ENCODE results near the gene LRATD1. TPM values are rescaled to one million over a fixed set of nuclear protein-coding genes. Genes with fewer than 3 reads are reported as not detected.
A peak's percentile ranks its signal among the peaks of the same experiment; 100 is the strongest.

LRATD1 gene
- total RNA-seq (ENCODE audit: low replicate concordance) = 21.6 and 52.0 TPM in 2 replicates
- long read RNA-seq, partial matches to known transcripts = 0 of 10 reads
- long read RNA-seq, other reads (novel, unspliced or antisense) = 10 of 10 reads

- Mint-ChIP-seq H3K36me3 (peaks cover 5% of the 10 kb centered on the region), H3K9me3 (no peaks in the 10 kb centered on the region), H3K4me3 (peak within 1 kb of the TSS; percentile 98), H3K27me3 (peaks cover 57% of the 10 kb centered on the region), H3K27ac (peak within 1 kb of the TSS; percentile 72), H3K4me1 (ENCODE audit: unreplicated experiment) (peaks cover 4% of the 10 kb centered on the region)
- peak; percentile 88 for DNase-seq (ENCODE audit: extremely low spot score, unreplicated experiment)
- TF ChIP-seq, protein P1, sequence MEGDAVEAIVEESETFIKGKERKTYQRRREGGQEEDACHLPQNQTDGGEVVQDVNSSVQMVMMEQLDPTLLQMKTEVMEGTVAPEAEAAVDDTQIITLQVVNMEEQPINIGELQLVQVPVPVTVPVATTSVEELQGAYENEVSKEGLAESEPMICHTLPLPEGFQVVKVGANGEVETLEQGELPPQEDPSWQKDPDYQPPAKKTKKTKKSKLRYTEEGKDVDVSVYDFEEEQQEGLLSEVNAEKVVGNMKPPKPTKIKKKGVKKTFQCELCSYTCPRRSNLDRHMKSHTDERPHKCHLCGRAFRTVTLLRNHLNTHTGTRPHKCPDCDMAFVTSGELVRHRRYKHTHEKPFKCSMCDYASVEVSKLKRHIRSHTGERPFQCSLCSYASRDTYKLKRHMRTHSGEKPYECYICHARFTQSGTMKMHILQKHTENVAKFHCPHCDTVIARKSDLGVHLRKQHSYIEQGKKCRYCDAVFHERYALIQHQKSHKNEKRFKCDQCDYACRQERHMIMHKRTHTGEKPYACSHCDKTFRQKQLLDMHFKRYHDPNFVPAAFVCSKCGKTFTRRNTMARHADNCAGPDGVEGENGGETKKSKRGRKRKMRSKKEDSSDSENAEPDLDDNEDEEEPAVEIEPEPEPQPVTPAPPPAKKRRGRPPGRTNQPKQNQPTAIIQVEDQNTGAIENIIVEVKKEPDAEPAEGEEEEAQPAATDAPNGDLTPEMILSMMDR (conservative IDR thresholded peaks at IDR 0.05) = no peak
These were observed at the start of gene LRATD1 for GRCh38 chr2:14632133-14632936. LRATD1 (plus strand) TSS chr2:14632717; CDS start chr2:14633980, 1,263 bp downstream.

GRCh38 chr2:14583059-14583458 is 49.5 kb upstream of the LRATD1 start:
- Mint-ChIP-seq H3K9me3 (no peaks in the 10 kb centered on the region), H3K4me3 (no peak overlapping the region), H3K4me1 (ENCODE audit: unreplicated experiment) (no peaks in the 10 kb centered on the region), H3K27ac (no peak overlapping the region), H3K27me3 (no peaks in the 10 kb centered on the region), H3K36me3 (no peaks in the 10 kb centered on the region)
- TF ChIP-seq, protein P1 (conservative IDR thresholded peaks at IDR 0.05) = no peak
- no peak for DNase-seq (ENCODE audit: extremely low spot score, unreplicated experiment)

GRCh38 chr2:14583802-14584201 is 48.7 kb upstream of the LRATD1 start:
- Mint-ChIP-seq H3K27me3 (no peaks in the 10 kb centered on the region), H3K4me1 (ENCODE audit: unreplicated experiment) (no peaks in the 10 kb centered on the region), H3K27ac (no peak overlapping the region), H3K9me3 (no peaks in the 10 kb centered on the region), H3K4me3 (no peak overlapping the region), H3K36me3 (no peaks in the 10 kb centered on the region)
- no peak for DNase-seq (ENCODE audit: extremely low spot score, unreplicated experiment)
- TF ChIP-seq, protein P1 (conservative IDR thresholded peaks at IDR 0.05) = no peak

DNA sequence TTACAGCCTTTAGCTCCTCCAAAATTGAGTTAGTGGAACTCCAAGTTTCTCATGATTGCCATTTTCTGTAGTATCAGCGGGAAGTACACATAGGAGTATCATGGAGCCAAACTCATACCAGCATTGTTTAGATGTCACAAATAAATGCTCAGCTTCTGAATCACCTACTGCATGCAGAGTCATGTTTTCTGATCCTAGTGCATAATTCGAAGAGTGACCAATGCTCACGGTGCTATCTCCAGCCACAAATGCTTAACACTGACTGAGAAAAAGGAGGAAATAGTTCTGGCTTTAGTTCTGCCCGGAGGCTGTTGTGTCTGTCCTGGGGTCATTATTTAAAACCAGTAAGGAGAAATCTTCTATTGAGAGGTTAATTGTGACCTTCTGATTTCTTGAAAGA is 45.4 kb upstream of the LRATD1 start:
- Mint-ChIP-seq H3K4me3 (no peak overlapping the region), H3K9me3 (no peaks in the 10 kb centered on the region)
- DNase-seq (ENCODE audit: extremely low spot score, unreplicated experiment) = no peak

GRCh38 chr2:14601156-14601770 is 31.3 kb upstream of the LRATD1 start:
- Mint-ChIP-seq H3K9me3 (peaks cover 3% of the 10 kb centered on the region), H3K4me3 (no peak overlapping the region), H3K4me1 (ENCODE audit: unreplicated experiment) (no peaks in the 10 kb centered on the region), H3K36me3 (no peaks in the 10 kb centered on the region), H3K27me3 (peaks cover 7% of the 10 kb centered on the region), H3K27ac (peak overlapping the region; percentile 28)
- TF ChIP-seq, protein P1 (conservative IDR thresholded peaks at IDR 0.05) = no peak
- no peak for DNase-seq (ENCODE audit: extremely low spot score, unreplicated experiment)

More for the DNA sequence above, 45.4 kb upstream of the LRATD1 start:
- no peaks in the 10 kb centered on the region for H3K4me1 Mint-ChIP-seq (ENCODE audit: unreplicated experiment)
- TF ChIP-seq, protein P1 (conservative IDR thresholded peaks at IDR 0.05) = no peak
- no peak overlapping the region for H3K27ac Mint-ChIP-seq
- no peaks in the 10 kb centered on the region for H3K36me3 Mint-ChIP-seq
- H3K27me3 Mint-ChIP-seq = no peaks in the 10 kb centered on the region

Data from type B pancreatic cell (in vitro differentiated cells).